HG02798 (cell line): ENCODE measurements around the gene ASAH2.

ENCODE experiments used
- ATAC-seq: cut with Tn5 transposase; IDR thresholded peaks from one replicate; pipeline ENCODE4 v1.9.1; 2021; ENCODE audit warnings: mild to moderate bottlenecking; ENCODE audit not compliant: unreplicated experiment, poor library complexity

Gene ASAH2

GRCh38 chr10:50211670-50212069 is 39.6 kb downstream of the ASAH2 start:
- ATAC-seq, result no peak

GRCh38 chr10:50210876-50211275 is 40.4 kb downstream of the ASAH2 start:
- peak; percentile 68 for ATAC-seq
